ENCODE measurements around the gene HK2.
A peak's percentile ranks its signal among the peaks of the same experiment; 100 is the strongest.
"Not testable (repeated sequence)": the region's sequence is repeated elsewhere in the genome, so short reads cannot be mapped to it uniquely, and the experiment has no call there.

HK2 gene

GRCh38 chr2:74833418-74834233 is at the start of gene HK2:
Gene HK2, plus strand, starts transcription at chr2:74834127. Its CDS starts 454 bp downstream, at chr2:74834581.
- peak; percentile 75 to 79 for DNase-seq (ENCODE audit: low read depth in 2 of 2)

DNA sequence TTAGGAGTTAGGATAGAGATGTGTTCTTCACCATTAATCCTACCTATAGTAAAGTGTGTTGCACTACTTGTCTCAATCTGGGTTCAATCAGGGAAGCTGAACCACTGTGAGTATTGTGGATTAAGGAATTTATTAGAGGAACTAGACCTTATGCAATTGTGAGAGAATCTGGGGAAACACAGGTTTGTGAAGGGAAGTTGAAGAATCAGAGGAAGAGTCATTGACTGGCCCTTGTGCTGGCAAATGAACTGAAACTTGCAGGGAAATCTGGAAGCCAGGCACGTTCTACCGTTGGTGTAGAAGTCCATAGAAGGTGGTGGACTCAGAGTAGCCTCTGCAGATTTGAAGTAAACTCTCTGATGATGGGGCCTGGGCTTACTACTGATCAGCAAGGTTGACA is 44.7 kb upstream of the HK2 start:
- no peak for DNase-seq (ENCODE audit: low read depth in 2 of 2)

- DNase-seq (ENCODE audit: low read depth in 2 of 2): no peak
Observed at GRCh38 chr2:74792282-74792681, 41.6 kb upstream of the HK2 start.

GRCh38 chr2:74794878-74795277 is 39.0 kb upstream of the HK2 start:
- DNase-seq (ENCODE audit: low read depth in 2 of 2): not testable (repeated sequence)

DNA sequence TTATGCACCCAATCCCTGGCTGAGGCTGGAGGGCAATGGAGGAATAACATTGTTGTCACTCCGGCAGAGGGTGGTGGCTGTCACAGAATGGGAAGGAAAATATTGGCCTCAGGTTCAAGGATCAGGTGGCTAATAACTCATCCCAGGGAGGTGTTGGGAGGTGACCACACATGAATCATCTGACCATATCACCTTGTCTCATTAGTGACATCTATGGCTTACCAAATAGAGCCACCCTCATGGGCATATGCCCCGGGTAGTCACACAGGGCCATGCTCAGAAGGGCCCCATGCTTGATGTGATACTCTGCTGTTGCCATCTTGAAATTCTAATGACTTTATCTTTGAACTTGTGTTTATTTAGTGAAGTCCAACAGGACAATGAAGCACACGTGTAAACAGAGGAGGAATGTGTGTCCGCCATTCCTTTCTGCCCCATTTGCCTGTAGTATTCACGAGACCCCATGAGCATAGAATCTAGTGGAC is 27.5 kb upstream of the HK2 start:
- DNase-seq (ENCODE audit: low read depth in 2 of 2): no peak

DNA sequence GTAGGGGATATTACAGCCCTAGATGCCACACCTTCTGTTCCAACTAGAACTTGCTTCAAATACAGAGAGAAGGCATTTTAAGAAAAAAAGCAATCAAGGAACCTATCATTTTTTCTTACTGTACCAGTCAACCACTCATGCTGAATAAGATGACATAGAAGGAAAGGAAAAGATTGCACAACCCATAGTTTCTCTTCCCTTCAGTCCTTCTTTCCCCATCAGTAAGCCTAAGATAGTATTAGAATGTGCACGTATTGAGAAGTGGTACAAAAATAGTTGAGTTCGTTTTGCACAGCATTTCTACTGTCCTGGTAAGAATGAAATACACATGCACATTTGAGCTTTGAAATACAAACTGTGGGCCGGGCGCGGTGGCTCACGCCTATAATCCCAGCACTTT is 27.0 kb upstream of the HK2 start:
- DNase-seq (ENCODE audit: low read depth in 2 of 2): no peak

DNA sequence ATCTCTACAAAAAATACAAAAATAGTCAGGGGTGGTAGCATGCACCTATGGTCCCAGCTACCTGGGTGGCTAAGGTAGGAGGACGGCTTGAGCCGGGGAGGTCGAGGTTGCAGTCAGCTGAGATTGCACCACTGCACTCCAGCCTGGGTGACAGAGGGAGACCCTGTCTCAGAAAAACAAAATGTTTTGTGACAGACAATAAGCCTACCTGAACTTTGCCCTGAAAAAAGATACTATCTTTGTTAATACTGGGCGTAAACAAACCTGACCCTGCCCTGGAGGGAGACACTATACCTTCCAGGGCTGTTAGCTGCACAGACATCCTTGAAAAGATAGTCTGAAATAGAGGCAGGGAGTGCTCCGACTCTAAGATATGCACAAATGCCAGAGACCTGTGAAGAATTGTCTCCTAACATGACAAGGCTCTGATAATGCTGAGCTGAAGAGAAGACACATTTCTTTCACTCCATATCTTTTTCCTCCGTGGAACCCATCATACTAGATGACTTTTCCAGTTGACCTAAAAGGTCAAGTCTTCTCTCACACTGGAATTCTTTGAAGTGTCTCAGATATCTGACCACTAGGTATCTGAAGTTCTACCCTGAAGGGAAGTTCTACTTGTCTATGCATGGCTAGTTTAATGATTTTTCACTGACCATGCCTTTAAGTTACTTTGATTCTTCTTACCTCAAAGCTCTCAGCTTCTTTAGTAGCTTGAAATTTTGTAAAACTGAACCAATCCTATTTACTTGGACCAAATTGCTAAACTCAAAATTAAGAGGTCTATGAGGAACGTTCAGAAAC is 20.9 kb upstream of the HK2 start:
- no peak for DNase-seq (ENCODE audit: low read depth in 2 of 2)

DNA sequence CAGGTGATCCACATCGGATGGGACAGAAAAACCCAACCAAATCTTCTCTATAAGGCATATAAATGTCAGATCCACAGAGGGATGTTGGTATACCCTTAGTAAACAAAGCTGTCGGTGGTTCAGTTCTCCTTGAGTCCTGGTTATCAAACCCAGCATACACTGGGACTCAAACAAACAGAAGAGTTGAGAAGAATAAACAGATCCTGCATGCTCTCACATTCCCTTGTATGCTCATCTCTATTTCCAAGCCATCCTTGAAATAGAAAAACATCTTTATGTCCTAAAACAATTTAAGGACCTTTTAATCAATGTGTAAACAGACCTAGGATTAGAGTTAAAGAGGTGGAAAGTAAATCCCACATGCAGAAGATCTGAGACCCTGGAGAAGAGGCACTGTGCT is 19.8 kb upstream of the HK2 start:
- DNase-seq (ENCODE audit: low read depth in 2 of 2): no peak

- no peak for DNase-seq (ENCODE audit: low read depth in 2 of 2)
Observed at GRCh38 chr2:74815941-74816340, 18.0 kb upstream of the HK2 start.

DNA sequence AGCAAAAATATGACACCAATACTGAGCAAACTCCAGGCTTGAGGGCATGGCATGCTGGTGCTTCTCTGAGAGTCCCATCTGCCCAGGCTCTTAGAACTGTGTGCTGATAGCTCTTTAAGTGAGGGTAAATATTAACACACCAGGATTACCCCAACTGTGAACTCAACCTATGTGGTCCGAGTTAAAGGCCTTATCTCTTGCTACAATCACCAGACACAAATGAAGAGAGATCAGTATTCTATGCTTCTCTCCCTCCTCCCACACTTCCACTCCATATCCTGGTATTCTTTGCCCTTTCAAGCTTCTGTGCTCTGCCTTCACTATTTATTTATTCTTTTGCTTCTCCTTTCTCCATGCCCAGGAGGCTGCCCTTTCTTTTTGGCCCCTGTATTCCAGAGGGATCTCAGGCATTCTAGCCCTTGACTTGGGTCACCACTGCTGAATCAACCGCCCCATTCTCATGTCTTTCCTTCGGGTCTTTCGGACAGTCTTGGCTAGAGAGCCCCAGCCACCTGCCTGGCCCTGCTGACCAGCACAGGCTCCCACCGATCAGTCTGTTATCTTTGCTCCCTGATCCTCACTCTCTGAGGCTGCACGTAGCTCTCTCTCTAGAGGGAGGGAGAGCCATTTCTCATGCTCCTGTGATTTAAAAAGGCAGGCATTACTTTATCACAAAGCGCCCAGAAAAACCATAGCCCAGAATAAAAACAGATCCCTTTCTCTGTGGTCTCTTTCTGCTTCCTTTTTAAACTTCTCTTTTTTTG is 17.2 kb upstream of the HK2 start:
- DNase-seq (ENCODE audit: low read depth in 2 of 2): no peak

- DNase-seq (ENCODE audit: low read depth in 2 of 2): no peak
Observed at GRCh38 chr2:74817304-74817675, 16.6 kb upstream of the HK2 start.

DNA sequence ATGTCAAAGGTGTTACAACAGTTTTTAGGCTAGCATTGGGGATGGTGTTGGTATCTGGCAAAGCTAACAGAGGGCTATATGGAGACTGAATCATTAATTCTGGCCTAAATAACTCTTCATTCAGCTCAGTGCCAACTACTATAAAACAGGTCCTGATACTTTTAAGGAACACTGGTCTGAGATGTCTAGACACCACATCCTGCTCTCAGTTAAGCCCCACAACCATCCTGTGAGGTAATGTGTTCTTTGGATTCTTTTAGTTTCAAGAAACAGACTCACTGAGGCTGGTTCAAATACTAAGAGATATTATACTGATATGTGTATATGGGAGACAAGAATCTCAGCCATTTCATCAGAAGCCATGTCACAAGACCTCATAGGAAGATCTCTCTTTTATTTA is 14.2 kb upstream of the HK2 start:
- no peak for DNase-seq (ENCODE audit: low read depth in 2 of 2)

GRCh38 chr2:74821177-74822126 is 12.5 kb upstream of the HK2 start:
- DNase-seq (ENCODE audit: low read depth in 2 of 2): no peak

DNA sequence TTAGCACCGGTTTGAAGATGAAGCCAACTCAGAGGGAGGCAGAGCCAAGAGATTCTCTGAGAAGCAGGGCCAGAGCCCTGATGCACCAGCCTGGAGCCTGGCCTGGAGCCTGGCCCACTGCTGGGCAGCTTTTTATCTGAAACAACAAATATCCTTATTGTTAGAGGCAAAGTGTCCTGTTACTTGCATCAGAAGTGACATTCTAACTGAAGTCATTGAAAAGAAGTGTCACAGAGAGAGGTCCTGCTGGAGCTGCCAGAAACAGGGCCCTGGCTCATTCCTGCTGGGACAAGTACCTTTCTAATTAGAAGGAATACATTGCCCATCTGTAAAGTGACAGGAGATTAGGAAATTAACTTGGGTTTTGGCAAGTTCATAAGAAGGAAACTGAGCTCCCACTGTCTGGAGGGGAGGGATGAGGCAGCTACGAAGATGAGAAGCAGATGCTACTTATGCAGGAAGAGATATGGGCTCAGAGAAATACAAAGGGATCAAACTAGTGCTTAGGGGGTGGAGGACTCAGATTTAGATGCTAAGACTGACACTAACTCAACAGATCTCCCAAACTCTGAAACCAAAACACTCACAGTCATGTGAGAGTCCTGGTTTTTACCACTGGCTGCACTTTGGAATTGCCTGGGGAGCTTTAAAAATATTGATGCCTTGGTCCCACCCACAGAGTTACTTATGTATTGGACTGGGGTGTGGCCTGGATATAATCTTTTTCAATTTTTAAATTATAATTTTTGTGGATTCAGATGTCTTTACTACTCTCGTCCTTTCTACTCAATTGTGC is 11.0 kb upstream of the HK2 start:
- no peak for DNase-seq (ENCODE audit: low read depth in 2 of 2)

DNA sequence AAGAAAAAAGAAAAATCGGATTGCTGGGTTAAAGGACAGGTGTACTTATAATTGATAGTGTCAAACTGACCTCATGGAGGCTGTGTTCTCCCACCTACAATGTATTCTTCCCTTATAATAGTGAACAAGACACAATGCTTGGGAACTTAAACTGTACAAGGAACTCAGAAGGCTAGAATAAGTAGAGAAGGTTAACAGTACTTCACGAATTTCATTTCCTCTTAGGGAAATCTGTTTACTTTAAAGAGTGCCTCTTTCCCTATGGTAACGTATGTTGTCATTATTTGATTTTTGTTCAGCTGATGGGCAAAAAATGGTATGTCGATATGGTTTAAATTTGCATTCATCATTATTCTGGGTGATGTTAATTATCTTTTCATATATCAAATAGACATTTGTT is 9.2 kb upstream of the HK2 start:
- DNase-seq (ENCODE audit: low read depth in 2 of 2): no peak

DNA sequence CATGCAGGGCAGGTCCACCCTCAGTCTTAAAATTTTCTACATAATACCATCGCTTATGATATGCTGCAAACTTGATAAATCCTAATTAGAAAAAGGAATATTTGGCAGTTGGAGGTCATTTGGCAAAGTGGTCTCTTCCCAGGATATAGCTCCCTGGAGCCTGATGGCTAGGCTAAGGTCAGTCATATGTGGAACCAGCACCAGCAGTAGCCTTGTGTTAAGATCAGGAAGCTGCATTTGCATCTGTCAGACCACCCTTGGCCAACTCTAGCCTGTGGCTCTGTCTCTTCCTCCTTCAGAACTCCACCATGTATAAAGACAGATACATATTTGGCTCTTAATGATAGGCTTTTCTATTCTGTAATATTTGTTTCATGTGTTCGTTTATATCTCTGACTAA is 5.4 kb upstream of the HK2 start:
- no peak for DNase-seq (ENCODE audit: low read depth in 2 of 2)

GRCh38 chr2:74831693-74832530 is 2.0 kb upstream of the HK2 start:
- no peak for DNase-seq (ENCODE audit: low read depth in 2 of 2)

DNA sequence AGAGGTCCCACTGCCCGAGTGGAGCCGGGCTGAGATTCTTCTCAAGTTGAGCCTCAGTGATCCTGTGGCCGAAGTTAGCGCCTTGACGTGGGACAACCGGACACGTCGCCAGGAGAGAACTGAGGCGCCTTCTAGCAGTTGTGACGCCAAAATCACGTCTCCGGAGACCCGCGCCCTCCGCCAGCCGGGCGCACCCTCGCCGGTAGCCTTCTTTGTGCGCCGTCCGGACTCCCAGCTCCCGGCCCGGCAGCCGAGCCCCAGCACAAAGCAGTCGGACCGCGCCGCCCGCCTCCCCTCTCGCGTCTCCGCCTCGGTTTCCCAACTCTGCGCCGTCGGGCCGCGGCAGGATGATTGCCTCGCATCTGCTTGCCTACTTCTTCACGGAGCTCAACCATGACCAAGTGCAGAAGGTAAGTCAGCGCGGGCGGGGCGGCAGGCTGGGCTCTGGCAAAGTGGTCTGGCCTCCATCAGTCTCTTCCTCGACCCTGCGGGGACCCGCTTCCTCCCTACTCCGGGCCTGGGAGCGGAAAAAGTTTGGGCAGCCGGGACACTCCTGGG is 386 bp downstream of the HK2 start:
- not testable (repeated sequence) for DNase-seq (ENCODE audit: low read depth in 2 of 2)
